Measurements from ENCODE around the gene OR2V1.

GRCh38 chr5:181160152-181160754, 29.3 kb upstream of the OR2V1 start:
- TF ChIP-seq GATA2 (IDR thresholded peaks at IDR 0.05; ENCODE audit: low read depth, low read length) (no peak), GATA3 (IDR thresholded peaks at IDR 0.05; ENCODE audit: low read depth, low read length) (no peak)
